Activated CD4-positive, alpha-beta memory T cell treated with anti-CD3 and anti-CD28 coated beads for 36 hours (primary cell): ENCODE data around the gene TPPP3. TPM values are rescaled to one million over a fixed set of nuclear protein-coding genes. Genes with fewer than 3 reads are reported as not detected.
A peak's percentile ranks its signal among the peaks of the same experiment; 100 is the strongest.

ENCODE experiments used
- CTCF ChIA-PET: fragments of 350-600 bp; sonication (Branson Sonifier 250); formaldehyde crosslinking; loops from one replicate; lab custom pipeline; 2021; ENCODE audit warnings: antibody characterized with exemption, inconsistent platforms; lab: Charles Lee
- POLR2A ChIA-PET: fragments of 350-600 bp; sonication (Branson Sonifier 250); formaldehyde crosslinking; loops from one replicate; lab custom pipeline; 2021; ENCODE audit warnings: antibody characterized with exemption; lab: Charles Lee
- DNase-seq: peaks from one replicate; pipeline ENCODE4 v3.0.0-alpha.2; 2020
- H3K27ac Mint-ChIP-seq: one replicate; pipeline ENCODE4 v1.8.0; 2021; ENCODE audit warnings: mixed read lengths
- H3K27me3 Mint-ChIP-seq: one replicate; pipeline ENCODE4 v1.8.0; 2021; ENCODE audit warnings: mixed read lengths
- H3K36me3 Mint-ChIP-seq: one replicate; pipeline ENCODE4 v1.8.0; 2021; ENCODE audit warnings: mixed read lengths
- H3K4me1 Mint-ChIP-seq: one replicate; pipeline ENCODE4 v1.8.0; 2021; ENCODE audit warnings: low read depth, mixed read lengths
- H3K4me3 Mint-ChIP-seq: one replicate; pipeline ENCODE4 v1.8.0; 2021; ENCODE audit warnings: mild to moderate bottlenecking, mixed read lengths
- H3K9me3 Mint-ChIP-seq: one replicate; pipeline ENCODE4 v1.8.0; 2021; ENCODE audit warnings: mixed read lengths
- intact Hi-C: fragments of 100-400 bp; cut with micrococcal nuclease; formaldehyde crosslinking; loops from one replicate; pipeline ENCODE4 v1.15.1; 2023
- total RNA-seq, 2 experiments: library from RNA; stranded (reverse); gene quantifications; one replicate each; pipeline ENCODE4 v1.2.3, GENCODE V29; 2021

Gene TPPP3
- total RNA-seq, 2 experiments from 2014 or later: not detected

DNA sequence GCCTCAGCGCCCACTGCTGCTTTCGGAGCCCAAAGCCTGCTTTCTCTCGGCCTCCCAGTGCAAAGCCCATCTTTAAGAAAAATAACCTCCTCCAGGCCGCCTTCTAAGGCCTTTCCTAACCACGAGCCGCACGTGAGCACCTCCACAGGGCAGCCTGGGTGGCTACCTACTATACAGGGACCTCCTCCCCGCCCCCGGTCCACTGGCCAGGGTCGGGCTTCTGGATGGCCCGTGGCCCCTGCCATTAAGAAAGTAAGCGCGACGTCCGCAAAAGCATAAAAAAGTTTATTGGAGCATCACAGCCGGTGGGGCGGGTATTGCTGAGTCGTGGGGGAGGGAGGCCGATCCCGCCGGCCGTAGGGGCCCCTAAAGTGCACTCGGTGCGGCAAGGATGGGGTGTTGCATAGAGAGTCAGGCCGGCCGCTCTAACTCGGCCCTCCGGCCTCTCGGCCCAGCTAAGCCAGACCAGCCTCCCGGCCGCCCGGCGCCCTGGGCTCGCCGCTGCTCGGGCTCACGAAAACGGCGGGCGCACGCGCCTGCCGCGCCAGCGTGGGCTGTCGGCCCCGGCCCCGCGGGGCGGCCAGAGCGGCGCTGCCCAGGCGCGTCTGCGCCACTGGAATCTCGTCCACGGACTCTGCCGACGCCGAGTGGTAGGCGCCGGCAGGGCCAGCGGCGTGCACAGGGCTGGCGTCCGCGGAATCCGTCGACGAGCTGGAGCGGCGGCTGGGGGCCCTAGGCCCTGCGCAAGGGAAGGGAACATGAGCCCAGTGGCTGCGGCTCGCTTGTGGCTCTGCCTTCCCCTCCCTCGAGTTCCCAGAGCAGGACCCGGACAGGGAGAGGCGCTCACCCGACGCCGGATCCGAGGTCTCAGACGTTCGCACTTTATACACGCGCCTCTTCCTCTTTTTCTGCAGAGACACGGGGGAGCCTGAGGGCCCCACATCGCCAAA, 1.1 kb upstream of the TPPP3 start:
- H3K27ac Mint-ChIP-seq: no peak overlapping the region
- H3K27me3 Mint-ChIP-seq: peaks cover 26% of the 10 kb centered on the region
- H3K9me3 Mint-ChIP-seq: no peaks in the 10 kb centered on the region
- no peak for DNase-seq
- intact Hi-C loops: loop anchor here (5.0 kb wide), 1 partner anchor 132 kb away; no protein-coding TSS in a partner anchor
- H3K4me3 Mint-ChIP-seq: peak overlapping the region; percentile 36
- H3K4me1 Mint-ChIP-seq: peaks cover 5% of the 10 kb centered on the region
- ChIA-PET POLR2A (no interaction called here), CTCF (interaction anchor here (0.6 to 1.7 kb wide), 9 partner anchors 12 to 168 kb away, joined by 3 to 9 read pairs (median 3); partner anchors contain the start of genes FHOD1 and SLC9A5)
- no peaks in the 10 kb centered on the region for H3K36me3 Mint-ChIP-seq

DNA sequence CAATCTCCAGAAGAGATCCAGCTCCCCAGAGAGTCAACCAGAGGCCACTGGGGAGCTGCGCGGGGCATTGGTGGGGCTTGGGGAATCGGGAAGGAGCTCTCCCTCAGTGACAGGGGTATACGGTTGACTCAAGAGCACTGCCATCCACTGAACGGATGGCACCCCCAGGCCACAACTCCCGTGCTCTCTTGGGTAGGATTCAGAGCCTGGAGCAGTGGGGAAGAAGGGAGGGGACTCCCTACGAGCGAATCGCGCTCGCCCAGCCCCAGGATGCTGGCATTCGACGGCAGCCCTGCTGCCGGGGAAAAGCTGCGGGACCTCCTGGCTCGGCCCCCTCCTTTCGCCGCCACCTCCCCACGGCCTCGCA, 473 bp upstream of the TPPP3 start:
- H3K36me3 Mint-ChIP-seq: no peaks in the 10 kb centered on the region
- peak overlapping the region; percentile 36 for H3K4me3 Mint-ChIP-seq
- peaks cover 26% of the 10 kb centered on the region for H3K27me3 Mint-ChIP-seq
- ChIA-PET POLR2A (no interaction called here), CTCF (interaction anchor here (0.6 to 1.7 kb wide), 14 partner anchors 11 to 167 kb away, joined by 3 to 9 read pairs (median 3); partner anchors contain the start of genes FHOD1, SLC9A5 and ZDHHC1)
- no peak overlapping the region for H3K27ac Mint-ChIP-seq
- no peak for DNase-seq
- intact Hi-C loops: no loop called here
- peaks cover 5% of the 10 kb centered on the region for H3K4me1 Mint-ChIP-seq
- no peaks in the 10 kb centered on the region for H3K9me3 Mint-ChIP-seq

DNA sequence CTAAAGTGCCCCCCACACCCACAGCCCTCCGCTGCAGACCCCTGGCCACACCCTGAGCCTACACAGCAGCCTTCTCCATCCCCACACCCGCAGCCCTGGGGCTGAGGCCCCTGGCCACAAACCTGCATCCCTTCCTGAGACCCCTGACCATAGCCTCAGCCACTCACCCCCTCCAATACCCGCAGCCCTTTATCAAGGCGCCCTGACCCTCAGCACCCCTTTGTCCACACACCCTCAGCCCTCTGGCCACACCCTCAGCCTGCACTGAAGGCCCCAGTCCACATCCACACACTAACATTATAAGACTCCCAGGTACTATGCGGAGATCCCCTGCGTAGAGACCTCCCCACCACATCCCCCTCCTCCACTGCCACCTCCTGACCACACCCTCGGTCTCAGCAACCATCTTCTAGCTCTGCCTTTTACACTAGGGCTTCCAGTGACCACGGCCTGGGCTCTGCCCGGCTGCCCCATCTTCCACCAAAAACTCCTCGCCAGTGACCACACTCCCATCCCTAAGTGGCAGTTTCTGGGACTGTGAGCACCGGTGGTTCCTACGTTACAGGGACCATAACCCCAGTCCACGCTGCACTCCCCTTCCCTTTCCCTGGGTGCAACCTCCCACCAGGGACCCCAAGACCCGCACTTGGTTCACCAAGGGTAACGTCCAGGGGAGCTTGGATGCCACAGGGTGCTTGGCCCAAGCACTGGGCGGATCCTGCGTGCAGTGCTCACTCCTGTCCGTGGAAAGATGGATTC, 818 bp downstream of the TPPP3 start:
- ChIA-PET POLR2A (no interaction called here), CTCF (interaction anchor here (0.9 to 1.4 kb wide), 6 partner anchors 19 to 146 kb away, joined by 3 to 7 read pairs (median 5); partner anchors contain the start of genes FHOD1 and ZDHHC1)
- H3K9me3 Mint-ChIP-seq: no peaks in the 10 kb centered on the region
- H3K4me3 Mint-ChIP-seq: no peak overlapping the region
- no peak for DNase-seq
- H3K4me1 Mint-ChIP-seq: peaks cover 5% of the 10 kb centered on the region
- intact Hi-C loops: no loop called here
- peaks cover 26% of the 10 kb centered on the region for H3K27me3 Mint-ChIP-seq
- H3K27ac Mint-ChIP-seq: no peak overlapping the region
- H3K36me3 Mint-ChIP-seq: no peaks in the 10 kb centered on the region

DNA sequence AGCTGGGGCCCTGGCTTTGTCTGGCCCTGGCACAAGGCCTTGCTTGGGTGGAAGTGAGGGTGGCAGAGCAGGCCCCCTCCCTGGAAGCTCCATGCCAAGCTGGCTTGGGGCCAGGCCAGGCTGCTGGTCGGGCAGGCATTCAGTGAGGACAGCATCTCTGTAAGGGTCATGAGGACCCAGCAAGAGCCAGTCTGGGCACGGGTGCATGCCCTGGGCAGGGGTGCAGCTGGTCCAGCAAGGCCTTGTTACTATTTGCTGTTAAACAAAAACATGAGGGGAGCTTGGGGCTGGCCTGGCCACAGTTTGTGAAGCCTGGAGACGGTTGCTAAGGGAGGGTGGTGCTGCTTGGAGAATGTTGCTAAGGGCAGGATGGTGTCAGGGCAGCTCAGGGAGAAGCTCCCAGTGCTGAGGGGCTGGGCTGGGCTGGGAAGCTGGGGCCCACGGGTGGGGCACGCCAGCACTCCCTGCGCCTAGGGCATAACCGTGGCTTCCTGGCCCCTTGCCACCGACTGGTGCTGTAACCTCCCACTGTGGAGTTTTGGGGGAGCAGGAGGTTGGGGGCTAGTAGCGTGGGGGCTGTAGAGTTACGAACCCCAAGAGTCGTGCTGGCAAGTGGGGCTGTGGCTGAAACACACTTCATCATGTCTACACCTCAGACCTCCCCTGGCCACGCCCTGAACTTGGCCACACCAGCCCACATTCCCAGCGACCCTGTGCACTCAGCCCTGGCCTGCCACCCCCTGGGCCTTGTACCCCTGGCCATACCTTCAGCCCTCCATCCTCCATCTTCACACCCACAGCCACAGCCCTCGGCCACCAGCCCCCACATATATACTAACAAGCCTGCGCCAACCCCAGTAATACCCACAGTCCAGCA, 1.6 kb downstream of the TPPP3 start:
- no peak for DNase-seq
- peaks cover 5% of the 10 kb centered on the region for H3K4me1 Mint-ChIP-seq
- no peaks in the 10 kb centered on the region for H3K9me3 Mint-ChIP-seq
- intact Hi-C loops: no loop called here
- POLR2A ChIA-PET: interaction anchor here (0.9 to 1.0 kb wide), 2 partner anchors 8 to 21 kb away, joined by 3 to 4 read pairs; no protein-coding TSS in a partner anchor
- CTCF ChIA-PET: interaction anchor here (1.0 to 2.0 kb wide), 2 partner anchors 45 to 131 kb away, joined by 4 read pairs; no protein-coding TSS in a partner anchor
- H3K27me3 Mint-ChIP-seq: peaks cover 26% of the 10 kb centered on the region
- H3K4me3 Mint-ChIP-seq: no peak overlapping the region
- H3K27ac Mint-ChIP-seq: no peak overlapping the region
- no peaks in the 10 kb centered on the region for H3K36me3 Mint-ChIP-seq

DNA sequence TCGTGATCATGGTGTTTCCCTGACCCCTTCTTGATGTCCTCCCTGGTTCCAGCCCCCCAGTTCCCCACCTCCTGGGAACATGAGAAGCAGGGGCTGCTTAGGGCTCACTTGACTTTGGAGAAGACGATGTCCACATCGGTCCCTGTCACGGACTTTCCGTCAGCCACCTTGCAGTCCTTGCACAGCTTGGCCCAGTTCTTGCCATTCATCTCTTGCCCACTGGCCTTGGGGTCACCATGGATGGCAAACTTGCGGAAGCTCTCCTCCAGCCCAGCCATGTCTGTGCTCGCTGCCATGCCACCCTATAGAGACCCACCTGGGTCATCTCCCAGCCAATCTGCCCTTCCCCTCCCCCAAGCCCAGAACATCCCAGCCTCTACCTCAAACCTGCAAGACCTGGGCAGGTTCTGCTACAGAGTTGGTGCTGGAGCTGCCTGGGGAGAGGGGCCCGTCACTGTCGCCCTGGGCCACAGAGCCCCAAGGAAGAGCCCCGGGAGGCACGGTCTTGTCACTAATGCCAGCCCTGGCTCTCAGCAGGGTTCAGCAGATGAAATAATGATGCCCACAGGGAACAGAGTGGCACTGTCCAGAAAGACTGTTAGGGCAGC, 2.4 kb downstream of the TPPP3 start:
- ChIA-PET POLR2A (interaction anchor here (0.9 to 1.0 kb wide), 2 partner anchors 9 to 21 kb away, joined by 3 to 4 read pairs; no protein-coding TSS in a partner anchor), CTCF (interaction anchor here (1.0 to 2.0 kb wide), 2 partner anchors 44 to 130 kb away, joined by 4 read pairs; no protein-coding TSS in a partner anchor)
- Mint-ChIP-seq H3K4me1 (peaks cover 5% of the 10 kb centered on the region), H3K9me3 (no peaks in the 10 kb centered on the region), H3K36me3 (no peaks in the 10 kb centered on the region), H3K4me3 (no peak overlapping the region), H3K27ac (no peak overlapping the region), H3K27me3 (peaks cover 26% of the 10 kb centered on the region)
- no peak for DNase-seq
- intact Hi-C loops: no loop called here

DNA sequence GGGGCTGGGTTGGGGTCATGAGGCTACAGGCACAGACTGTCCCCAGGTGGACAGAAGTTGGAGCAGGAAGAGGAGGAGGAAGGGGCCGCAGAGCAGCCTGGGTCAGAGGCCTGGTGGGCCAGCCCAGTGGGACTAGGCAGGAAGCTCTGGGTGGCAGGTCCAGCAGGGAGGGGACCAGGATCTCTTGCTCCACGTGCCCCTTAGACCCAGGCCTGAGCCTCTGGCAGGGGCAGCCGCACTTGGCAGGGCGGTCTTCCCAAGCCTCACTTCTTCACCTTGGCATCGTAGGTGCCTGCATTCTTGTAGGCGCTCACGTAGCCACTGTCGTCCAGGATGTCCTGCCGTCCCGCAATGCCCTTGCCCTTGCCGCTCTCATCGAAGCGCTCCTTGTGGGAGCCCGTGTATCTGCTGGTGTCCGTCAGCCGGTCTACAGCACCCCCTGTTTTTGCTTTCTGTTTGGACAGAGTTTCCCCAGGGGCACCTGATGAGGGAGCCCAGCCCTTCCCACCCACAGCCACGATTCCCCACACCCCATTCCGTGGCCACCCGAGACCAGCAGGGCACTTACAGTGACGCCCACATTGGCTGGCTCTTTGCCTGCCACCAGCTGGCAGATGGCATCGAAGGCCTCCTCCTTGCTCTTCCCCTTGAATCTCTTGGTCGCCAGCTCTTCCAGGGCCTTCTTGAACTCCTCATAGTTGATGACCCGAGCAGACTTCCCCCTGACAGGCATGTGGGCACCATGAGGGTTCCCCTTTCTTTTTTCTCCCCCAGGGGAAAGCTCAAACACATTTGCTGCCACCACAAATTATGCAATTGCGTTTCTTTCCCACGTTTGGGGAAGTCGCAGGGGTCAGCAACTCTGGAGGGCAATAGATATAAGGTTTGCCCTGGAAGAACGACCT, 3.1 kb downstream of the TPPP3 start:
- intact Hi-C loops: no loop called here
- Mint-ChIP-seq H3K4me3 (no peak overlapping the region), H3K27me3 (peaks cover 18% of the 10 kb centered on the region), H3K4me1 (peaks cover 12% of the 10 kb centered on the region), H3K27ac (no peak overlapping the region), H3K9me3 (no peaks in the 10 kb centered on the region), H3K36me3 (no peaks in the 10 kb centered on the region)
- ChIA-PET POLR2A (no interaction called here), CTCF (interaction anchor here (1.0 to 2.0 kb wide), 2 partner anchors 44 to 129 kb away, joined by 4 read pairs; no protein-coding TSS in a partner anchor)
- no peak for DNase-seq

DNA sequence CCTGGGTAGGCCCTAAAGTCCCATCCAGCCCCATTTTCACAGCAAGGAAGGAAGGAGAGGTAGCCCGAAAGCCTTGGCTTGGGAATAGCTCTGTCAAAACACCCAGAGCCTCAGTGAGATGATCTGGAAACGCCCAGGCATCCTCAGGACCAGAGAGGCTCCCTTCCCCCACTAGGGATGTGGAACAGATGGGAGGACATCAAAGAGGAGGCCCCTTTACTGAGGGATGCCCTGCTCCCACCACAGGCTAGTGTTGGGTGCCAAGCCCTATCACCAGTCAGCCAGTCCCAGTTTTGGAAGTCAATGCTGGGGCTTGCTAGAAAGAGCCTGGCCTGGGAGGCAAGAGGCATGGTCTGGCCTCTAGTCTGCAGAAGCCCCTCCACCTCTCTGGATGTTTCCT, 4.7 kb downstream of the TPPP3 start:
- ChIA-PET POLR2A (no interaction called here), CTCF (interaction anchor here (2.6 kb wide), 1 partner anchor 11 kb away, joined by 9 read pairs; no protein-coding TSS in a partner anchor)
- no peak for DNase-seq
- Mint-ChIP-seq H3K36me3 (no peaks in the 10 kb centered on the region), H3K4me3 (no peak overlapping the region), H3K27ac (no peak overlapping the region), H3K4me1 (peaks cover 13% of the 10 kb centered on the region), H3K9me3 (no peaks in the 10 kb centered on the region), H3K27me3 (peaks cover 7% of the 10 kb centered on the region)
- intact Hi-C loops: no loop called here

DNA sequence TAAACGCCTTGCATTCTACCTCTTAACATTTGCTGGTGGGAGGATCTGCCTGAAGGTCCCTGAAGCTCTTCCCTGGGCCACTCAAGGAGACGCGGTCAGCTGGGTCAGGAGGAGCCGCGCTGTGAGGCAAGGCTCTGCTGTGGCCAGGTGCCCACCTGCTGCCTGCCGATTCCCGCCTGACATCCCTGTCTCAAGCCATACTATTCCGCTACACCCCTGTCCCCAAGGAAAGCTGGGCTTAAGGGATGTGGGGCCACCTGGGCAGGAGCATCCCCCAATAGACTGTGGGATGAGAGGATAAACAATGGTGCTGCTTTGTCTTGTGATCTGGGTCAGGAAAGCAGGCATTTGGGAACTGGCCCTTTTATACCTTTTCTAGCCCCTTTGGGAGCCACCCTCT, 5.1 kb downstream of the TPPP3 start:
- no peak overlapping the region for H3K27ac Mint-ChIP-seq
- H3K36me3 Mint-ChIP-seq: no peaks in the 10 kb centered on the region
- H3K9me3 Mint-ChIP-seq: no peaks in the 10 kb centered on the region
- intact Hi-C loops: no loop called here
- no peak for DNase-seq
- H3K4me3 Mint-ChIP-seq: no peak overlapping the region
- POLR2A ChIA-PET: interaction anchor here (0.6 kb wide), 1 partner anchor 94 kb away, joined by 4 read pairs; no protein-coding TSS in a partner anchor
- peaks cover 6% of the 10 kb centered on the region for H3K27me3 Mint-ChIP-seq
- H3K4me1 Mint-ChIP-seq: peaks cover 13% of the 10 kb centered on the region
- CTCF ChIA-PET: interaction anchor here (1.7 to 2.6 kb wide), 2 partner anchors 12 to 40 kb away, joined by 4 to 9 read pairs; no protein-coding TSS in a partner anchor

DNA sequence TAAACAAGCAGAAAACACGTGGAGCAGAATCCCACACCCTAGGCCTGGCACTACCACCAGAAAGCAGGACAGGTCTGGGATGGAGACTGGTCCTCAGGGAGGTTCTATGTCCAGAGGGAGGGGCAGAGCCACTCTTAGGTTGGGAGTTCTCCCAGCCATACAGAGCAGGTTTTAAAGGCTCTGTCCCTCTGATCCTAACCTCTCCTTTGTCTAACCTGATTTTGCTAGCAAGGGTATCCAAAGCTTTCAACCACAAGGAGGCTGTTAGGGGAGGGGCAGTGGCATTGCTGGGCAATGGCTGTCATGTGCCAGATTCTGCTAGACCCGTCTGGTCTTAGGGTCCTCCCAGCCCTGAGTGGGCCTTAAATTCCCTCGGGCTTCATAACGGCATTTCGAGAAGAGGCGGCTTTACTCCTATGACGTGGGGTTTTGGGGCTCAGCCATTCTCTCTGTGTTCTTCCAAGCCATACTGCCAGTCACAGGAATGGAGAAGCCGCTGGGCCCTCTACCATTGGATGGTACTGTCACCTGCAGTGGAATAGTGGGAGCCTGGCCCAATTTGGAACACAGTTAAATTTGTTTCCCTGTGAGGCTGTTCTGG, 5.7 kb downstream of the TPPP3 start:
- no peaks in the 10 kb centered on the region for H3K36me3 Mint-ChIP-seq
- POLR2A ChIA-PET: interaction anchor here (0.6 kb wide), 1 partner anchor 93 kb away, joined by 4 read pairs; no protein-coding TSS in a partner anchor
- no peaks in the 10 kb centered on the region for H3K9me3 Mint-ChIP-seq
- CTCF ChIA-PET: interaction anchor here (0.6 to 2.6 kb wide), 3 partner anchors 12 to 40 kb away, joined by 3 to 9 read pairs (median 4); no protein-coding TSS in a partner anchor
- DNase-seq: no peak
- no peak overlapping the region for H3K4me3 Mint-ChIP-seq
- H3K4me1 Mint-ChIP-seq: peaks cover 13% of the 10 kb centered on the region
- H3K27me3 Mint-ChIP-seq: peaks cover 3% of the 10 kb centered on the region
- intact Hi-C loops: no loop called here
- H3K27ac Mint-ChIP-seq: no peak overlapping the region
